Left ventricle myocardium inferior (tissue), 1 donor: ENCODE data around the gene FANCC. TPM values are rescaled to one million over a fixed set of nuclear protein-coding genes. Genes with fewer than 3 reads are reported as not detected.
"Not testable (repeated sequence)": the region's sequence is repeated elsewhere in the genome, so short reads cannot be mapped to it uniquely, and the experiment has no call there.

Experiments
- DNase-seq: peaks from one replicate; pipeline ENCODE4 v3.0.0-alpha.2; 2020
- H3K27ac ChIP-seq: fragments of 200-600 bp; replicated peaks from 2 replicates; pipeline ENCODE4 v1.8.0; 2021
- H3K27me3 ChIP-seq: fragments of 200-600 bp; 2 replicates; pipeline ENCODE4 v1.8.0; 2021; ENCODE audit warnings: low read depth
- H3K36me3 ChIP-seq: fragments of 200-600 bp; 2 replicates; pipeline ENCODE4 v1.8.0; 2021
- H3K4me1 ChIP-seq: fragments of 200-600 bp; 2 replicates; pipeline ENCODE4 v1.8.0; 2021
- H3K4me3 ChIP-seq: fragments of 200-600 bp; 2 replicates; pipeline ENCODE4 v1.8.0; 2021; ENCODE audit warnings: mild to moderate bottlenecking, moderate library complexity
- H3K9me3 ChIP-seq: fragments of 200-600 bp; replicated peaks from 2 replicates; pipeline ENCODE4 v1.8.0; 2021
- CTCF ChIP-seq: fragments of 200-600 bp; IDR thresholded peaks from 2 replicates; pipeline ENCODE4 v1.8.0; 2021; ENCODE audit warnings: antibody characterized with exemption, mild to moderate bottlenecking, borderline replicate concordance
- intact Hi-C: fragments of 100-400 bp; cut with micrococcal nuclease; formaldehyde crosslinking; loops from one replicate; pipeline ENCODE4 v1.11.0; 2022
- total RNA-seq: library from RNA; stranded (reverse); fragmentation: NEBNext Ultra II Directional; extraction: Animal tissue kit (Norgen Biotek cat#: 25700); gene quantifications from one replicate; pipeline ENCODE4 v1.2.1, GENCODE V29; 2021
- donor health status: DM: no; HTN: yes; CAD: no; lungs with severe emphysema.

Gene FANCC
- total RNA-seq, 1 donor from 2014 or later: 4.1 TPM

- intact Hi-C loops: no loop called here
- no peak for TF ChIP-seq CTCF
- Histone ChIP-seq H3K27ac (no peak overlapping the region), H3K36me3 (no peaks in the 10 kb centered on the region), H3K9me3 (no peaks in the 10 kb centered on the region), H3K4me3 (no peak overlapping the region), H3K27me3 (no peaks in the 10 kb centered on the region), H3K4me1 (no peaks in the 10 kb centered on the region)
- DNase-seq: no peak
Measured at GRCh38 chr9:95305770-95306492, 11.6 kb downstream of the FANCC start.

GRCh38 chr9:95302479-95302878 is 15.0 kb downstream of the FANCC start:
- DNase-seq: no peak
- Histone ChIP-seq H3K27me3 (no peaks in the 10 kb centered on the region), H3K27ac (no peak overlapping the region), H3K4me3 (no peak overlapping the region), H3K36me3 (no peaks in the 10 kb centered on the region), H3K4me1 (no peaks in the 10 kb centered on the region), H3K9me3 (no peaks in the 10 kb centered on the region)
- no peak for TF ChIP-seq CTCF
- intact Hi-C loops: no loop called here

GRCh38 chr9:95297760-95298159 is 19.7 kb downstream of the FANCC start:
- no peak overlapping the region for H3K27ac ChIP-seq
- TF ChIP-seq CTCF: no peak
- intact Hi-C loops: no loop called here

GRCh38 chr9:95297316-95297715 is 20.2 kb downstream of the FANCC start:
- DNase-seq: no peak
- Histone ChIP-seq H3K27me3 (no peaks in the 10 kb centered on the region), H3K4me3 (no peak overlapping the region), H3K36me3 (no peaks in the 10 kb centered on the region), H3K9me3 (no peaks in the 10 kb centered on the region), H3K27ac (no peak overlapping the region), H3K4me1 (no peaks in the 10 kb centered on the region)
- no peak for TF ChIP-seq CTCF
- intact Hi-C loops: no loop called here

More at GRCh38 chr9:95297760-95298159, 19.7 kb downstream of the FANCC start:
- no peaks in the 10 kb centered on the region for H3K36me3 ChIP-seq
- no peaks in the 10 kb centered on the region for H3K4me1 ChIP-seq
- no peaks in the 10 kb centered on the region for H3K9me3 ChIP-seq
- DNase-seq: no peak
- no peaks in the 10 kb centered on the region for H3K27me3 ChIP-seq
- no peak overlapping the region for H3K4me3 ChIP-seq

GRCh38 chr9:95296761-95297160 is 20.7 kb downstream of the FANCC start:
- H3K27ac ChIP-seq: no peak overlapping the region
- no peak for DNase-seq
- no peaks in the 10 kb centered on the region for H3K27me3 ChIP-seq
- TF ChIP-seq CTCF: no peak
- H3K36me3 ChIP-seq: no peaks in the 10 kb centered on the region
- intact Hi-C loops: no loop called here
- H3K4me1 ChIP-seq: no peaks in the 10 kb centered on the region
- no peak overlapping the region for H3K4me3 ChIP-seq
- H3K9me3 ChIP-seq: no peaks in the 10 kb centered on the region

- intact Hi-C loops: not testable (repeated sequence)
Measured at GRCh38 chr9:95293296-95293695, 24.2 kb downstream of the FANCC start.

More at GRCh38 chr9:95293296-95293695, 24.2 kb downstream of the FANCC start:
- not testable (repeated sequence) for H3K4me3 ChIP-seq, DNase-seq, H3K27ac ChIP-seq, H3K9me3 ChIP-seq, H3K36me3 ChIP-seq, H3K4me1 ChIP-seq, H3K27me3 ChIP-seq
